HepG2 (cell line): Measurements from ENCODE around the gene CD68. TPM values are rescaled to one million over a fixed set of nuclear protein-coding genes. Genes with fewer than 3 reads are reported as not detected.

Experiments used
- ATAC-seq: fragments of 200-7000 bp; cut with Tn5 transposase; 3 replicates; pipeline ENCODE4 v1.9.1; 2020; ENCODE audit warnings: mild to moderate bottlenecking, moderate library complexity
- BruUV-seq: library from RNA; stranded (reverse); fragments of 400-500 nt; replicated peaks from 2 replicates; lab custom pipeline; 2021; lab: Mats Ljungman, UMichigan
- CTCF ChIA-PET: fragments of 300-600 bp; formaldehyde crosslinking; extraction: SDS; loops from one replicate; lab custom pipeline; 2021; ENCODE audit warnings: low total read pairs, inconsistent platforms, low intra/inter-chr PET ratio; lab: Yijun Ruan, JAX
- POLR2A ChIA-PET: fragments of 350-600 bp; sonication (Branson Sonifier 250); formaldehyde crosslinking; loops from one replicate; lab custom pipeline; 2020; ENCODE audit warnings: antibody characterized with exemption, inconsistent platforms; lab: Yijun Ruan, JAX
- DNase-seq: peaks from one replicate; pipeline ENCODE4 v3.0.0-alpha.2; 2015; ENCODE audit warnings: low spot score
- FAIRE-seq: peaks from 3 replicates; lab custom pipeline; 2011; peaks lifted over from hg19 to GRCh38; lab: Jason Lieb, UNC
- H2AFZ ChIP-seq: one replicate; pipeline ENCODE4 v1.6.1; 2011; ENCODE audit warnings: low read length, inconsistent platforms
- H3K27ac ChIP-seq: fragments of 300-600 bp; 3 replicates; pipeline ENCODE4 v1.8.0; 2011; ENCODE audit warnings: mixed run types, mild to moderate bottlenecking, mixed read lengths, low read length, inconsistent platforms; ENCODE audit not compliant: insufficient read depth; ENCODE audit errors: extremely low read length
- H3K27me3 ChIP-seq, 2 experiments: fragments of 200-600 bp in 1 of 2; 2 replicates in 1 of 2; 3 replicates in 1 of 2; pipeline versions ENCODE4 v1.6.0 to v1.8.0; 2011; ENCODE audit warnings: low read length in 2 of 2, mild to moderate bottlenecking in 2 of 2, moderate library complexity in 2 of 2, inconsistent platforms in 1 of 2; ENCODE audit not compliant: insufficient read depth in 2 of 2, control insufficient read depth in 1 of 2
- H3K36me3 ChIP-seq, 2 experiments: fragments of 200-600 bp in 1 of 2; replicated peaks in 1 of 2; 2 replicates in 1 of 2; 3 replicates in 1 of 2; pipeline versions ENCODE4 v1.5.1 to v1.8.0; 2011; ENCODE audit warnings: low read length in 2 of 2, inconsistent platforms in 1 of 2; ENCODE audit not compliant: insufficient read depth in 2 of 2, control insufficient read depth in 1 of 2
- H3K4me1 ChIP-seq: 2 replicates; pipeline ENCODE4 v1.5.1; 2012; ENCODE audit warnings: low read length, inconsistent platforms; ENCODE audit not compliant: insufficient read depth
- H3K4me2 ChIP-seq: 2 replicates; pipeline ENCODE4 v1.6.0; 2011; ENCODE audit warnings: low read depth, low read length, inconsistent platforms
- H3K4me3 ChIP-seq, 3 experiments: fragments of 200-600 bp in 1 of 3; sonication (generic), shearing (Covaris generic) in 1 of 3; replicated peaks in 1 of 3; 2 replicates each; pipeline ENCODE4 v1.5.1; 2011 to 2016; ENCODE audit warnings: low read length in 3 of 3, inconsistent platforms in 2 of 3, low read depth in 2 of 3, mild to moderate bottlenecking in 2 of 3, control low read depth in 1 of 3, mixed read lengths in 1 of 3; ENCODE audit not compliant: insufficient read depth in 1 of 3
- H3K79me2 ChIP-seq: one replicate; pipeline ENCODE4 v1.6.1; 2011; ENCODE audit warnings: low read length, inconsistent platforms; ENCODE audit not compliant: insufficient read depth
- H3K9ac ChIP-seq: 2 replicates; pipeline ENCODE4 v1.6.0; 2011; ENCODE audit warnings: mild to moderate bottlenecking, low read depth, low read length, inconsistent platforms; ENCODE audit not compliant: insufficient read depth
- H3K9me3 ChIP-seq: 2 replicates; pipeline ENCODE4 v1.5.1; 2012; ENCODE audit warnings: mild to moderate bottlenecking, low read length
- H4K20me1 ChIP-seq: 2 replicates; pipeline ENCODE4 v1.6.0; 2011; ENCODE audit warnings: inconsistent platforms, mild to moderate bottlenecking, low read length, moderate library complexity; ENCODE audit not compliant: insufficient read depth
- ADNP ChIP-seq: sonication (generic); formaldehyde crosslinking; IDR thresholded peaks from 2 replicates; pipeline ENCODE4 v1.4.0; 2020; ENCODE audit warnings: missing genetic modification reagents
- CEBPG ChIP-seq: IDR thresholded peaks from 2 replicates; pipeline ENCODE4 v1.6.1; 2016
- HDAC2 ChIP-seq: sonication (generic); formaldehyde crosslinking; IDR thresholded peaks from 2 replicates; pipeline ENCODE4 v1.4.0; 2020; ENCODE audit warnings: missing genetic modification reagents
- HOXA5 ChIP-seq: sonication (generic); formaldehyde crosslinking; IDR thresholded peaks from 2 replicates; pipeline ENCODE4 v1.4.0; 2020; ENCODE audit warnings: missing genetic modification reagents
- JUN ChIP-seq: sonication (generic); formaldehyde crosslinking; IDR thresholded peaks from 2 replicates; pipeline ENCODE4 v1.4.0; 2020; ENCODE audit warnings: mild to moderate bottlenecking, missing genetic modification reagents
- KDM2A ChIP-seq: sonication (generic); formaldehyde crosslinking; IDR thresholded peaks from 2 replicates; pipeline ENCODE4 v1.4.0; 2020; ENCODE audit warnings: low read depth, missing genetic modification reagents, borderline replicate concordance
- MAZ ChIP-seq, 2 experiments: sonication (generic) in 1 of 2; formaldehyde crosslinking in 1 of 2; IDR thresholded peaks; 2 replicates each; pipeline versions ENCODE4 v1.5.0 to v1.6.1; 2012 to 2020; ENCODE audit warnings: low read depth in 2 of 2, mild to moderate bottlenecking in 2 of 2, borderline replicate concordance in 1 of 2, improper control_type of control experiment in 1 of 2, low read length in 1 of 2, missing genetic modification reagents in 1 of 2, moderate library complexity in 1 of 2
- MIXL1 ChIP-seq: IDR thresholded peaks from 2 replicates; pipeline ENCODE4 v1.6.1; 2016
- PHF20 ChIP-seq: sonication (generic); formaldehyde crosslinking; IDR thresholded peaks from 2 replicates; pipeline ENCODE4 v1.5.0; 2020; ENCODE audit warnings: mild to moderate bottlenecking, missing genetic modification reagents
- SALL1 ChIP-seq: sonication (generic); formaldehyde crosslinking; IDR thresholded peaks from 2 replicates; pipeline ENCODE4 v1.8.0; 2022; ENCODE audit warnings: mild to moderate bottlenecking, missing genetic modification reagents
- SATB2 ChIP-seq: sonication (generic); formaldehyde crosslinking; IDR thresholded peaks from 2 replicates; pipeline ENCODE4 v1.5.0; 2020; ENCODE audit warnings: missing genetic modification reagents
- SMARCE1 ChIP-seq: fragments of 450-650 bp; IDR thresholded peaks from 2 replicates; pipeline ENCODE4 v1.6.1; 2017; ENCODE audit warnings: borderline replicate concordance
- TOPORS ChIP-seq: sonication (generic); formaldehyde crosslinking; IDR thresholded peaks from 2 replicates; pipeline ENCODE4 v1.8.0; 2023; ENCODE audit warnings: mild to moderate bottlenecking, missing genetic modification reagents
- U2AF2 ChIP-seq: fragments of 200-400 bp; formaldehyde crosslinking; IDR thresholded peaks from 2 replicates; pipeline ENCODE4 v1.6.1; 2017; ENCODE audit warnings: low read depth, mild to moderate bottlenecking, low read length
- ZNF382 ChIP-seq: sonication (generic); formaldehyde crosslinking; IDR thresholded peaks from 2 replicates; pipeline ENCODE4 v1.5.0; 2020; ENCODE audit warnings: missing genetic modification reagents, mild to moderate bottlenecking, borderline replicate concordance
- ZNF546 ChIP-seq: sonication (generic); formaldehyde crosslinking; conservative IDR thresholded peaks from 2 replicates; pipeline ENCODE4 v1.8.1; 2023; ENCODE audit warnings: mild to moderate bottlenecking, missing genetic modification reagents
- ZNF567 ChIP-seq: sonication (generic); formaldehyde crosslinking; IDR thresholded peaks from 2 replicates; pipeline ENCODE4 v1.8.1; 2023; ENCODE audit warnings: mild to moderate bottlenecking, missing genetic modification reagents, borderline replicate concordance
- ZNF605 ChIP-seq: sonication (generic); formaldehyde crosslinking; IDR thresholded peaks from 2 replicates; pipeline ENCODE4 v1.8.0; 2022; ENCODE audit warnings: mild to moderate bottlenecking, missing genetic modification reagents
- ZNF607 ChIP-seq: sonication (generic); formaldehyde crosslinking; IDR thresholded peaks from 2 replicates; pipeline ENCODE4 v1.5.1; 2020; ENCODE audit warnings: missing genetic modification reagents, mild to moderate bottlenecking, borderline replicate concordance
- ZNF737 ChIP-seq: sonication (generic); formaldehyde crosslinking; IDR thresholded peaks from 2 replicates; pipeline ENCODE4 v1.5.0; 2020; ENCODE audit warnings: missing genetic modification reagents, mild to moderate bottlenecking, borderline replicate concordance
- WGBS: methylation state at CpG from one replicate; pipeline ENCODE4 v1.1.6; 2017; ENCODE audit warnings: low lambda C conversion rate; 5-methylcytosine and 5-hydroxymethylcytosine counted together
- in situ Hi-C: cut with HindIII; loops from 2 replicates; pipeline ENCODE4 v1.10.0; 2017; ENCODE audit warnings: low pct_unique_long_range_greater_than_20kb; ENCODE audit not compliant: extremely low pct_ligation_motif_present
- intact Hi-C: fragments of 100-400 bp; cut with micrococcal nuclease; formaldehyde crosslinking; loops from one replicate; pipeline ENCODE4 v1.10.0; 2022; ENCODE audit not compliant: unreplicated experiment
- polyA plus RNA-seq, 8 experiments: library from polyadenylated mRNA; depleted of rRNA in 3 of 8; stranded (reverse) in 7 of 8; unstranded in 1 of 8; fragments of >200 nt; fragmentation: Illumina TruSeq in 4 of 8; extraction: Trizol in 4 of 8; gene quantifications; 2 replicates each; pipeline versions ENCODE4 v1.2.1 to v1.2.3, GENCODE V29; 2011 to 2016; ENCODE audit warnings: low read depth in 4 of 8, missing spikeins in 1 of 8, mixed read lengths in 1 of 8; ENCODE audit not compliant: insufficient read depth in 1 of 8
- total RNA-seq, 5 experiments: library from RNA; depleted of rRNA; stranded (reverse); fragments of >200 nt; fragmentation: Illumina TruSeq; extraction: Trizol; gene quantifications; 2 replicates each; pipeline ENCODE4 v1.2.3, GENCODE V29; 2016; ENCODE audit warnings: low read depth in 1 of 5
- TF ChIP-seq, protein P1 (sequence below): sonication (generic); formaldehyde crosslinking; IDR thresholded peaks from 2 replicates; pipeline ENCODE4 v1.8.1; 2023; ENCODE audit warnings: missing genetic modification reagents, inconsistent platforms, borderline replicate concordance
- TF ChIP-seq, protein P2 (sequence below): sonication (generic); formaldehyde crosslinking; IDR thresholded peaks from 2 replicates; pipeline ENCODE4 v1.4.0; 2020; ENCODE audit warnings: missing genetic modification reagents

The CD68 gene
- total and polyA plus RNA-seq, 2 of the 13 experiments (the other 11 are each of a cell fraction or from before 2014, with no cell fraction given), result 10.3 to 104 TPM

DNA sequence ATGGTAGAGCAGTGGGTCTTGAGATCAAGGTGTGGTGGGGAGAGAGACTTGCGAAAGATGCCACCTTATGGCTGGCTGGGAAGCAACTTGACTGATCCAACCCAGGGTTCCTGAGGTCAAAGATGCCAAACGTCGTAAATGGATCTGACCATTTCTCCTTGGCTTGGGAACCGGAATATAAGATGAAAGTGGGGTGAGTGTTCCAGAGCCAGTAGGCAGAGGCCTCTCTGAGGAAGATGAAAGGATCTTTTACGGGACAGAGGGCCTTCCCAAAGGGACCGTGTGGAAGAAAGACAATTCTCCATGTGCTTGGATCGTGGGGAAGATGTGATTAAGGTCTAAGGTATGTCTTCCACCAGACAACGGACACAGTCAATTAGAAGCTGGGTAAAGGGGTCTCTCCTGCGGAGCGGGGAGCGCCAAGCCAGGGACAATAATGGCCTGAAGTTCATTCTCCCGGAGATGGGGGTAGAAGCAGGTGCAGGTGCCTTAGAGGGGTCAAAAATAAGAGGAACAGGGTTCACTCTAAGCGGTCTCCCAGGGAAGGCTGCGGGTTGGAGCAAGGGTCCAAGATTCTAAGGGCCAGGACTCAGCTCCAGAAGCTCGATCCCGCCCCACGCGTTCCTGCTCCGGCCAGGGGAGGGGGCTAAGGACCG, 34.5 kb downstream of the CD68 start:
- Histone ChIP-seq H3K27ac (peak overlapping the region; percentile 71), H3K27me3 (no peaks in the 10 kb centered on the region), H3K4me1 (peaks cover 48% of the 10 kb centered on the region), H3K4me3 (peak overlapping the region; percentile 64 to 92 (median 89)), H3K36me3 (peaks cover 1 to 15% of the 10 kb centered on the region in 2 experiments; a peak in 2 of 5 replicates), H4K20me1 (no peaks in the 10 kb centered on the region), H2AFZ (no peak overlapping the region), H3K79me2 (peaks cover 36% of the 10 kb centered on the region), H3K9ac (peak overlapping the region; percentile 88), H3K4me2 (peak overlapping the region; percentile 90), H3K9me3 (no peaks in the 10 kb centered on the region)
- intact Hi-C loops, result loop anchor here (1.0 kb wide), 1 partner anchor 31 kb away; the partner anchor contains the start of gene MPDU1
- DNase-seq (no peak), ATAC-seq (no peak), FAIRE-seq (no peak)
- TSS peak; percentile 52 for BruUV-seq
- ChIA-PET POLR2A (interaction anchor here (0.8 to 3.5 kb wide), 9 partner anchors 10 to 73 kb away, joined by 3 to 63 read pairs (median 16); partner anchors contain the start of genes CD68, MPDU1, SAT2 and SHBG), CTCF (no interaction called here)
- 7% methylated on average over 12 of the region's 20 CpGs for WGBS
- in situ Hi-C loops, result no loop called here
- TF ChIP-seq CEBPG (CRISPR knock-in tag), result 0 out of 2 replicates have a peak, but pooled peaks have one; percentile 9
- TF ChIP-seq ADNP, result no peak
- 0 out of 2 replicates have a peak, but pooled peaks have one; percentile 43 for TF ChIP-seq ZNF546
- 0 out of 2 replicates have a peak, but pooled peaks have one; percentile 15 for TF ChIP-seq ZNF605 (CRISPR knock-in tag)
- TF ChIP-seq MAZ (IDR thresholded peaks at IDR 0.05; ENCODE audit: borderline replicate concordance, low read depth, low read length), result no peak
- TF ChIP-seq MAZ (CRISPR knock-in tag; IDR thresholded peaks at IDR 0.05; ENCODE audit: low read depth), result 0 out of 2 replicates have a peak, but pooled peaks have one; percentile 13
- no peak for TF ChIP-seq MIXL1 (CRISPR knock-in tag)
- TF ChIP-seq, protein P1, sequence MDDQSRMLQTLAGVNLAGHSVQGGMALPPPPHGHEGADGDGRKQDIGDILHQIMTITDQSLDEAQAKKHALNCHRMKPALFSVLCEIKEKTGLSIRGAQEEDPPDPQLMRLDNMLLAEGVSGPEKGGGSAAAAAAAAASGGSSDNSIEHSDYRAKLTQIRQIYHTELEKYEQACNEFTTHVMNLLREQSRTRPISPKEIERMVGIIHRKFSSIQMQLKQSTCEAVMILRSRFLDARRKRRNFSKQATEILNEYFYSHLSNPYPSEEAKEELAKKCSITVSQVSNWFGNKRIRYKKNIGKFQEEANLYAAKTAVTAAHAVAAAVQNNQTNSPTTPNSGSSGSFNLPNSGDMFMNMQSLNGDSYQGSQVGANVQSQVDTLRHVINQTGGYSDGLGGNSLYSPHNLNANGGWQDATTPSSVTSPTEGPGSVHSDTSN, result no peak
- no peak for TF ChIP-seq TOPORS (CRISPR knock-in tag)
- no peak for TF ChIP-seq JUN
- no peak for TF ChIP-seq SATB2 (CRISPR knock-in tag)
- peak; percentile 27; the same call in 1 of the 2 replicates for TF ChIP-seq ZNF607 (CRISPR knock-in tag)
- no peak for TF ChIP-seq U2AF2
- 0 out of 2 replicates have a peak, but pooled peaks have one; percentile 31 for TF ChIP-seq HDAC2 (CRISPR knock-in tag)
- 0 out of 2 replicates have a peak, but pooled peaks have one; percentile 8 for TF ChIP-seq KDM2A (CRISPR knock-in tag)
- TF ChIP-seq ZNF382 (CRISPR knock-in tag), result no peak
- TF ChIP-seq, protein P2, sequence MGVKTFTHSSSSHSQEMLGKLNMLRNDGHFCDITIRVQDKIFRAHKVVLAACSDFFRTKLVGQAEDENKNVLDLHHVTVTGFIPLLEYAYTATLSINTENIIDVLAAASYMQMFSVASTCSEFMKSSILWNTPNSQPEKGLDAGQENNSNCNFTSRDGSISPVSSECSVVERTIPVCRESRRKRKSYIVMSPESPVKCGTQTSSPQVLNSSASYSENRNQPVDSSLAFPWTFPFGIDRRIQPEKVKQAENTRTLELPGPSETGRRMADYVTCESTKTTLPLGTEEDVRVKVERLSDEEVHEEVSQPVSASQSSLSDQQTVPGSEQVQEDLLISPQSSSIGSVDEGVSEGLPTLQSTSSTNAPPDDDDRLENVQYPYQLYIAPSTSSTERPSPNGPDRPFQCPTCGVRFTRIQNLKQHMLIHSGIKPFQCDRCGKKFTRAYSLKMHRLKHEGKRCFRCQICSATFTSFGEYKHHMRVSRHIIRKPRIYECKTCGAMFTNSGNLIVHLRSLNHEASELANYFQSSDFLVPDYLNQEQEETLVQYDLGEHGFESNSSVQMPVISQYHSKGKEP (CRISPR knock-in tag), result no peak
- TF ChIP-seq SMARCE1, result no peak
- TF ChIP-seq ZNF567 (CRISPR knock-in tag), result 0 out of 2 replicates have a peak, but pooled peaks have one; percentile 44
- peak; percentile 11; the same call in 1 of the 2 replicates for TF ChIP-seq SALL1
- no peak for TF ChIP-seq HOXA5 (CRISPR knock-in tag)
- TF ChIP-seq ZNF737 (CRISPR knock-in tag), result no peak
- TF ChIP-seq PHF20 (CRISPR knock-in tag), result peak; percentile 55; the same call in 1 of the 2 replicates
